ENCODE results near the gene CACNA1G.

- TF ChIP-seq EZH2phosphoT487 (IDR thresholded peaks at IDR 0.05; ENCODE audit: insufficient read depth, low read depth) (no peak), EZH2 (IDR thresholded peaks at IDR 0.05; ENCODE audit: insufficient read depth, poor library complexity, severe bottlenecking) (no peak)
Measured at GRCh38 chr17:50514936-50515702, 45.4 kb upstream of the CACNA1G start.
